Body of pancreas (tissue), 4 donors: ENCODE data around the gene MROH8. TPM values are rescaled to one million over a fixed set of nuclear protein-coding genes. Genes with fewer than 3 reads are reported as not detected.

ENCODE experiments used
- ATAC-seq: fragments of 150-250 bp; one replicate; pipeline ENCODE4 v1.9.1; 2016
- DNase-seq, 4 donors: peaks; one replicate each; pipeline ENCODE4 v3.0.0-alpha.2; 2019
- H3K27ac ChIP-seq, 4 donors: fragments of 200-600 bp; sonication (generic); 1 replicate in 3 of 4; 2 replicates in 1 of 4; pipeline versions ENCODE4 v1.5.1 to v1.6.1; 2016 to 2019; ENCODE audit warnings: mild to moderate bottlenecking in 1 of 4, mixed read lengths in 1 of 4, moderate library complexity in 1 of 4
- H3K27me3 ChIP-seq, 2 donors: fragments of 200-600 bp; sonication (generic); one replicate each; pipeline ENCODE4 v1.6.0; 2016; ENCODE audit warnings: mild to moderate bottlenecking in 1 of 2
- H3K36me3 ChIP-seq, 2 donors: fragments of 200-600 bp; sonication (generic); replicated peaks in 1 of 2; 2 replicates each; pipeline ENCODE4 v1.5.1; 2016; ENCODE audit warnings: low read depth in 2 of 2; ENCODE audit not compliant: insufficient read depth in 1 of 2
- H3K4me1 ChIP-seq: fragments of 200-600 bp; sonication (generic); one replicate; pipeline ENCODE4 v1.6.0; 2016
- H3K4me3 ChIP-seq, 2 donors: fragments of 200-600 bp; sonication (generic); 1 replicate in 1 of 2; 2 replicates in 1 of 2; pipeline ENCODE4 v1.5.1; 2016 to 2019
- H3K9me3 ChIP-seq, 3 donors: fragments of 200-600 bp; sonication (generic); 1 replicate in 2 of 3; 2 replicates in 1 of 3; pipeline ENCODE4 v1.5.1; 2016
- CTCF ChIP-seq, 7 experiments: fragments of 450-650 bp in 4 of 7; fragments of 200-600 bp in 3 of 7; sonication (generic) in 3 of 7; IDR thresholded peaks; one replicate each; pipeline ENCODE4 v1.5.1; 2016 to 2019; ENCODE audit warnings: antibody characterized with exemption in 7 of 7
- POLR2A ChIP-seq, 3 donors: fragments of 450-650 bp; IDR thresholded peaks; one replicate each; pipeline ENCODE4 v1.6.1; 2016; ENCODE audit warnings: antibody characterized with exemption in 3 of 3, mild to moderate bottlenecking in 2 of 3
- WGBS, 2 donors: methylation state at CpG; one replicate each; pipeline ENCODE4 v1.1.5; 2017; 5-methylcytosine and 5-hydroxymethylcytosine counted together
- intact Hi-C: fragments of 100-400 bp; cut with DNase I; formaldehyde crosslinking; loops from one replicate; pipeline ENCODE4 v1.15.1; 2023
- total RNA-seq, 2 donors: library from RNA; depleted of rRNA; stranded (reverse); fragments of >200 nt; gene quantifications; one replicate each; pipeline ENCODE4 v1.1.0, GENCODE V29; 2016

The MROH8 gene
- total RNA-seq, 2 donors from 2014 or later: 0.78 to 13.5 TPM

GRCh38 chr20:37147250-37147649 is 32.1 kb downstream of the MROH8 start:
- no peak for ATAC-seq
- TF ChIP-seq CTCF (IDR thresholded peaks at IDR 0.05) (no peak), POLR2A (IDR thresholded peaks at IDR 0.05) (no peak)
- WGBS, 2 donors: 86 to 97% methylated on average over 6 of the region's 6 CpGs

GRCh38 chr20:37144856-37145404 is 34.4 kb downstream of the MROH8 start:
- no peak overlapping the region for H3K4me3 ChIP-seq
- H3K36me3 ChIP-seq: no peaks in the 10 kb centered on the region
- no peaks in the 10 kb centered on the region for H3K27me3 ChIP-seq
- ATAC-seq (no peak), DNase-seq (no peak)
- no peak overlapping the region for H3K27ac ChIP-seq
- 89 to 90% methylated on average over 8 of the region's 8 CpGs for WGBS, 2 donors
- intact Hi-C loops: no loop called here
- H3K9me3 ChIP-seq: no peaks in the 10 kb centered on the region
- TF ChIP-seq CTCF (IDR thresholded peaks at IDR 0.05) (no peak), POLR2A (IDR thresholded peaks at IDR 0.05) (no peak)
- no peaks in the 10 kb centered on the region for H3K4me1 ChIP-seq

More at GRCh38 chr20:37147250-37147649, 32.1 kb downstream of the MROH8 start:
- Histone ChIP-seq H3K4me3 (no peak overlapping the region), H3K4me1 (no peaks in the 10 kb centered on the region), H3K9me3 (no peaks in the 10 kb centered on the region), H3K27me3 (no peaks in the 10 kb centered on the region), H3K36me3 (no peaks in the 10 kb centered on the region), H3K27ac (no peak overlapping the region)
- DNase-seq: no peak
- intact Hi-C loops: no loop called here

GRCh38 chr20:37142708-37143107 is 36.6 kb downstream of the MROH8 start:
- intact Hi-C loops: no loop called here
- whole genome bisulfite sequencing, 2 donors: 54 to 66% methylated on average over 3 of the region's 3 CpGs
- TF ChIP-seq CTCF (IDR thresholded peaks at IDR 0.05) (no peak), POLR2A (IDR thresholded peaks at IDR 0.05) (no peak)
- Histone ChIP-seq H3K27me3 (no peaks in the 10 kb centered on the region), H3K9me3 (no peaks in the 10 kb centered on the region), H3K36me3 (no peaks in the 10 kb centered on the region), H3K4me1 (no peaks in the 10 kb centered on the region), H3K4me3 (no peak overlapping the region), H3K27ac (no peak overlapping the region)
- DNase-seq (no peak), ATAC-seq (no peak)

GRCh38 chr20:37137547-37137946 is 41.8 kb downstream of the MROH8 start:
- no peak for TF ChIP-seq POLR2A (IDR thresholded peaks at IDR 0.05)
- Histone ChIP-seq H3K27me3 (no peaks in the 10 kb centered on the region), H3K36me3 (no peaks in the 10 kb centered on the region), H3K4me3 (no peak overlapping the region), H3K27ac (no peak overlapping the region), H3K4me1 (no peaks in the 10 kb centered on the region), H3K9me3 (no peaks in the 10 kb centered on the region)
- DNase-seq (no peak), ATAC-seq (no peak)
- intact Hi-C loops: no loop called here
- 87 to 88% methylated on average over 4 of the region's 4 CpGs for WGBS, 2 donors

GRCh38 chr20:37133952-37134351 is 45.4 kb downstream of the MROH8 start:
- TF ChIP-seq CTCF (IDR thresholded peaks at IDR 0.05) (no peak), POLR2A (IDR thresholded peaks at IDR 0.05) (no peak)
- 84 to 87% methylated on average over 2 of the region's 2 CpGs for WGBS, 2 donors
- Histone ChIP-seq H3K9me3 (no peaks in the 10 kb centered on the region), H3K36me3 (no peaks in the 10 kb centered on the region), H3K4me3 (no peak overlapping the region), H3K27me3 (no peaks in the 10 kb centered on the region), H3K27ac (no peak overlapping the region), H3K4me1 (no peaks in the 10 kb centered on the region)
- intact Hi-C loops: no loop called here
- ATAC-seq: no peak
- no peak for DNase-seq
